CD14-positive monocyte (primary cell): ENCODE data around the gene RASL10B. TPM values are rescaled to one million over a fixed set of nuclear protein-coding genes. Genes with fewer than 3 reads are reported as not detected.

ENCODE experiments used
- DNase-seq, 3 donors: peaks; one replicate each; pipeline ENCODE4 v3.0.0-alpha.2; 2011 to 2022
- H2AFZ ChIP-seq: 2 replicates; pipeline ENCODE4 v1.6.0; 2012; ENCODE audit warnings: mild to moderate bottlenecking, low read depth, low read length, inconsistent platforms; ENCODE audit not compliant: insufficient read depth, poor library complexity, severe bottlenecking
- H3K27ac ChIP-seq, 2 donors: 1 replicate in 1 of 2; 2 replicates in 1 of 2; pipeline ENCODE4 v1.5.1; 2012 to 2013; ENCODE audit warnings: low read length in 2 of 2, control low read depth in 1 of 2, inconsistent platforms in 1 of 2, low read depth in 1 of 2, mild to moderate bottlenecking in 1 of 2
- H3K27me3 ChIP-seq, 2 donors: one replicate each; pipeline versions ENCODE4 v1.6.0 to v1.6.1; 2011 to 2013; ENCODE audit warnings: low read length in 2 of 2; ENCODE audit not compliant: control insufficient read depth in 2 of 2, insufficient read depth in 2 of 2
- H3K36me3 ChIP-seq, 2 donors: replicated peaks in 1 of 2; 1 replicate in 1 of 2; 2 replicates in 1 of 2; pipeline versions ENCODE4 v1.5.1 to v1.6.1; 2012 to 2013; ENCODE audit warnings: low read length in 2 of 2, control low read depth in 1 of 2, inconsistent platforms in 1 of 2, mild to moderate bottlenecking in 1 of 2; ENCODE audit not compliant: insufficient read depth in 2 of 2, control insufficient read depth in 1 of 2
- H3K4me1 ChIP-seq, 2 donors: 1 replicate in 1 of 2; 2 replicates in 1 of 2; pipeline versions ENCODE4 v1.5.1 to v1.6.1; 2012 to 2013; ENCODE audit warnings: low read length in 2 of 2, control low read depth in 1 of 2, inconsistent platforms in 1 of 2, mild to moderate bottlenecking in 1 of 2, moderate library complexity in 1 of 2; ENCODE audit not compliant: insufficient read depth in 2 of 2, control insufficient read depth in 1 of 2
- H3K4me2 ChIP-seq: replicated peaks from 2 replicates; pipeline ENCODE3; 2012; ENCODE audit warnings: low read length, moderate library complexity, mild to moderate bottlenecking; ENCODE audit not compliant: poor library complexity, severe bottlenecking; ENCODE audit errors: extremely low read depth
- H3K4me3 ChIP-seq, 3 experiments: fragments of 200-600 bp in 1 of 3; sonication (generic) in 1 of 3; replicated peaks in 1 of 3; 1 replicate in 2 of 3; 2 replicates in 1 of 3; pipeline ENCODE4 v1.5.1; 2011 to 2013; ENCODE audit warnings: low read length in 3 of 3, mild to moderate bottlenecking in 3 of 3, control low read depth in 2 of 3, low read depth in 2 of 3, inconsistent platforms in 1 of 3, moderate library complexity in 1 of 3
- H3K79me2 ChIP-seq: 2 replicates; pipeline ENCODE4 v1.6.0; 2012; ENCODE audit warnings: mild to moderate bottlenecking, control low read depth, inconsistent platforms, low read length, moderate library complexity; ENCODE audit not compliant: insufficient read depth
- H3K9ac ChIP-seq: 2 replicates; pipeline ENCODE4 v1.6.0; 2017; ENCODE audit warnings: low read length, mild to moderate bottlenecking; ENCODE audit not compliant: insufficient read depth, poor library complexity, severe bottlenecking
- H3K9me3 ChIP-seq, 2 donors: replicated peaks in 1 of 2; 1 replicate in 1 of 2; 2 replicates in 1 of 2; pipeline versions ENCODE4 v1.5.1 to v1.6.1; 2012 to 2013; ENCODE audit warnings: low read length in 2 of 2, control low read depth in 1 of 2; ENCODE audit not compliant: control insufficient read depth in 1 of 2, insufficient read depth in 1 of 2
- H4K20me1 ChIP-seq: 2 replicates; pipeline ENCODE4 v1.6.0; 2012; ENCODE audit warnings: mild to moderate bottlenecking, low read length, control low read depth, moderate library complexity; ENCODE audit not compliant: insufficient read depth
- H3K27ac Mint-ChIP-seq, 7 donors: one replicate each; pipeline ENCODE4 v1.8.0; 2020; ENCODE audit warnings: mild to moderate bottlenecking in 7 of 7, mixed read lengths in 7 of 7, moderate library complexity in 6 of 7, inconsistent platforms in 2 of 7
- H3K27me3 Mint-ChIP-seq, 3 donors: one replicate each; pipeline ENCODE4 v1.8.0; 2021 to 2022; ENCODE audit warnings: low read depth in 3 of 3, mild to moderate bottlenecking in 3 of 3, mixed read lengths in 3 of 3, moderate library complexity in 3 of 3, inconsistent platforms in 1 of 3
- H3K36me3 Mint-ChIP-seq, 2 donors: one replicate each; pipeline ENCODE4 v1.8.0; 2020; ENCODE audit warnings: mixed read lengths in 2 of 2, inconsistent platforms in 1 of 2, mild to moderate bottlenecking in 1 of 2
- H3K4me1 Mint-ChIP-seq: one replicate; pipeline ENCODE4 v1.8.0; 2020; ENCODE audit warnings: mild to moderate bottlenecking, mixed read lengths
- H3K4me3 Mint-ChIP-seq, 2 donors: one replicate each; pipeline ENCODE4 v1.8.0; 2020; ENCODE audit warnings: mild to moderate bottlenecking in 2 of 2, mixed read lengths in 2 of 2, moderate library complexity in 1 of 2
- H3K9me3 Mint-ChIP-seq, 7 donors: one replicate each; pipeline ENCODE4 v1.8.0; 2020 to 2022; ENCODE audit warnings: mixed read lengths in 7 of 7, mild to moderate bottlenecking in 6 of 7, moderate library complexity in 6 of 7, inconsistent platforms in 2 of 7
- CTCF ChIP-seq: fragments of 200-600 bp; IDR thresholded peaks from one replicate; pipeline ENCODE4 v1.8.0; 2022; ENCODE audit warnings: antibody characterized with exemption, mild to moderate bottlenecking
- WGBS: methylation state at CpG from one replicate; pipeline ENCODE4 v1.1.5; 2013; ENCODE audit warnings: missing lambda C conversion rate; ENCODE audit not compliant: insufficient coverage; 5-methylcytosine and 5-hydroxymethylcytosine counted together
- intact Hi-C, 2 donors: fragments of 100-400 bp; cut with micrococcal nuclease; formaldehyde crosslinking; loops; one replicate each; pipeline versions ENCODE4 v1.15.0 to v1.15.1; 2023
- polyA plus RNA-seq, 3 donors: library from polyadenylated mRNA; depleted of rRNA in 1 of 3; unstranded in 2 of 3; stranded (reverse) in 1 of 3; fragments of 300-500 nt in 2 of 3; fragments of >200 nt in 1 of 3; fragmentation: Illumina TruSeq in 2 of 3; gene quantifications; 1 replicate in 2 of 3; 2 replicates in 1 of 3; pipeline ENCODE4 v1.2.3, GENCODE V29; 2012 to 2021

Gene RASL10B
- polyA plus RNA-seq, 3 donors: not detected

- Histone ChIP-seq H3K4me3 (no peak overlapping the region), H3K4me2 (no peak overlapping the region), H2AFZ (no peak overlapping the region), H3K27me3 (peaks cover 5 to 23% of the 10 kb centered on the region in 2 donors), H3K4me1 (peaks cover 4 to 7% of the 10 kb centered on the region in 2 donors), H3K9me3 (no peaks in the 10 kb centered on the region), H3K27ac (no peak overlapping the region), H3K36me3 (peaks cover 39 to 52% of the 10 kb centered on the region in 2 donors), H3K9ac (no peak overlapping the region), H3K79me2 (no peaks in the 10 kb centered on the region), H4K20me1 (no peaks in the 10 kb centered on the region)
- peaks cover 22 to 30% (median 26%) of the 10 kb centered on the region in 3 donors for H3K27me3 Mint-ChIP-seq
- H3K36me3 Mint-ChIP-seq: peaks cover 51 to 54% of the 10 kb centered on the region in 2 donors
- 90% methylated on average over 2 of the region's 3 CpGs for WGBS
- peaks cover 11% of the 10 kb centered on the region for H3K4me1 Mint-ChIP-seq
- no peak for TF ChIP-seq CTCF
- intact Hi-C loops: no loop called here
- DNase-seq: no peak
- H3K9me3 Mint-ChIP-seq: peaks cover 0 to 3% (median 0%) of the 10 kb centered on the region in 7 donors
- no peak overlapping the region for H3K27ac Mint-ChIP-seq
- H3K4me3 Mint-ChIP-seq: no peak overlapping the region
Observed at GRCh38 chr17:35728551-35728950, 2.9 kb upstream of the RASL10B start.

DNA sequence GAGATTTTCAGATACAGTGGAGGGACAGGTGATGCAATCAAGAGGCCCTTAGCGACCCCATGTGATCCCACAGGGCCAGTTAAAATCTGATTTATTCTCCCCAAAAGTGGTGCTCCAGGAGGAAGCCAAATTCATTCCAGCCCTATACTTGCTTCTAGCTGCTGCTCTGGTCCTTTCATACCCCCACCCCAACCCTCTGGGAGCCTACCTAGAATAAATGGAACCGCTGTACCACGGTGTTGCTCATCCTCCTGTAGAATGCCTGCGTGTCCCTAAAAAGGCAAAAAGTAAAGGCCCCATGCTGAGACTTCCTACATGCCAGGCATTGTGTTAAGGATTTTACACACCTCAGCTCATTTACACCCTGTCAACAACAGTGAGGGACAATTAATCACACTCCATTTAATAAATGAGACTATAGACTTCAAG is 2.0 kb upstream of the RASL10B start:
- TF ChIP-seq CTCF: no peak
- H3K36me3 ChIP-seq: peaks cover 30 to 43% of the 10 kb centered on the region in 2 donors
- no peaks in the 10 kb centered on the region for H3K79me2 ChIP-seq
- WGBS: 67% methylated on average over 1 of the region's 4 CpGs
- no peaks in the 10 kb centered on the region for H3K9me3 ChIP-seq
- H2AFZ ChIP-seq: no peak overlapping the region
- H3K4me1 Mint-ChIP-seq: peaks cover 11% of the 10 kb centered on the region
- H3K4me3 ChIP-seq: no peak overlapping the region
- H3K9me3 Mint-ChIP-seq: peaks cover 0 to 3% (median 0%) of the 10 kb centered on the region in 7 donors
- no peak overlapping the region for H3K4me3 Mint-ChIP-seq
- H3K36me3 Mint-ChIP-seq: peaks cover 43 to 45% of the 10 kb centered on the region in 2 donors
- peaks cover 22 to 33% (median 26%) of the 10 kb centered on the region in 3 donors for H3K27me3 Mint-ChIP-seq
- H3K4me1 ChIP-seq: peaks cover 4 to 7% of the 10 kb centered on the region in 2 donors
- H4K20me1 ChIP-seq: no peaks in the 10 kb centered on the region
- peaks cover 5 to 23% of the 10 kb centered on the region in 2 donors for H3K27me3 ChIP-seq
- no peak overlapping the region for H3K9ac ChIP-seq
- no peak overlapping the region for H3K27ac ChIP-seq
- H3K27ac Mint-ChIP-seq: no peak overlapping the region
- H3K4me2 ChIP-seq: no peak overlapping the region
- intact Hi-C loops: no loop called here
- DNase-seq: no peak
